PFSK-1 (cell line): Measurements from ENCODE around the gene CYRIA.

Experiments
- FOXP2 ChIP-seq: optimal IDR thresholded peaks from 2 replicates; pipeline ENCODE3; 2011; ENCODE audit warnings: borderline replicate concordance, control low read depth, inconsistent platforms; ENCODE audit not compliant: insufficient read depth; ENCODE audit errors: extremely low read length, extremely low read depth
- POLR2AphosphoS5 ChIP-seq: IDR thresholded peaks from 2 replicates; pipeline ENCODE4 v1.6.1; 2012; ENCODE audit warnings: low read depth, mild to moderate bottlenecking, control low read depth, low read length, moderate library complexity
- REST ChIP-seq, 2 experiments: IDR thresholded peaks; 2 replicates each; pipeline versions ENCODE4 v1.6.1 to v1.8.0; 2011 to 2012; ENCODE audit warnings: low read depth in 2 of 2, low read length in 2 of 2, control low read depth in 1 of 2, inconsistent platforms in 1 of 2, mild to moderate bottlenecking in 1 of 2, moderate library complexity in 1 of 2; ENCODE audit not compliant: insufficient read depth in 1 of 2
- SIN3A ChIP-seq: IDR thresholded peaks from 2 replicates; pipeline ENCODE4 v1.6.1; 2012; ENCODE audit warnings: mild to moderate bottlenecking, low read length, moderate library complexity, borderline replicate concordance; ENCODE audit not compliant: insufficient read depth
- TAF1 ChIP-seq: IDR thresholded peaks from 2 replicates; pipeline ENCODE4 v1.6.1; 2012; ENCODE audit warnings: low read length, control low read depth, borderline replicate concordance; ENCODE audit not compliant: insufficient read depth

CYRIA gene

GRCh38 chr2:16626997-16627605, 38.5 kb downstream of the CYRIA start:
- no peak for TF ChIP-seq TAF1
- TF ChIP-seq POLR2AphosphoS5: no peak
- no peak for TF ChIP-seq REST (IDR thresholded peaks at IDR 0.05; ENCODE audit: insufficient read depth in 1 of 2, low read depth in 2 of 2, low read length in 2 of 2)
- TF ChIP-seq FOXP2: no peak
- TF ChIP-seq SIN3A: no peak

- TF ChIP-seq SIN3A (no peak), REST (IDR thresholded peaks at IDR 0.05; ENCODE audit: insufficient read depth in 1 of 2, low read depth in 2 of 2, low read length in 2 of 2) (no peak), POLR2AphosphoS5 (no peak), TAF1 (no peak), FOXP2 (no peak)
These were observed 39.1 kb downstream of the CYRIA start for GRCh38 chr2:16626497-16626896.

GRCh38 chr2:16625759-16626158, 39.9 kb downstream of the CYRIA start:
- TF ChIP-seq FOXP2 (no peak), POLR2AphosphoS5 (no peak), REST (IDR thresholded peaks at IDR 0.05; ENCODE audit: insufficient read depth in 1 of 2, low read depth in 2 of 2, low read length in 2 of 2) (no peak), SIN3A (no peak), TAF1 (no peak)

- TF ChIP-seq FOXP2 (no peak), TAF1 (no peak), POLR2AphosphoS5 (no peak), SIN3A (no peak), REST (IDR thresholded peaks at IDR 0.05; ENCODE audit: insufficient read depth in 1 of 2, low read depth in 2 of 2, low read length in 2 of 2) (no peak)
These were observed 40.4 kb downstream of the CYRIA start for GRCh38 chr2:16625201-16625729.
